ENCODE data around the gene FA2H.
A peak's percentile ranks its signal among the peaks of the same experiment; 100 is the strongest.
"Not testable (repeated sequence)": the region's sequence is repeated elsewhere in the genome, so short reads cannot be mapped to it uniquely, and the experiment has no call there.

The FA2H gene

GRCh38 chr16:74774223-74775139 lies at the start of gene FA2H:
FA2H (minus strand) TSS chr16:74774820; CDS start chr16:74774755, 65 bp downstream.
- no peak for DNase-seq

- DNase-seq: no peak
Observed at GRCh38 chr16:74817851-74818250, 43.2 kb upstream of the FA2H start.

- DNase-seq: peak; percentile 67
Observed at GRCh38 chr16:74813109-74813641, 38.6 kb upstream of the FA2H start.

GRCh38 chr16:74811911-74812310 lies 37.3 kb upstream of the FA2H start:
- DNase-seq: no peak

GRCh38 chr16:74811216-74811615 lies 36.6 kb upstream of the FA2H start:
- DNase-seq: not testable (repeated sequence)

- no peak for DNase-seq
Observed at GRCh38 chr16:74807052-74807646, 32.5 kb upstream of the FA2H start.

- DNase-seq: no peak
Observed at GRCh38 chr16:74800216-74800871, 25.7 kb upstream of the FA2H start.

- DNase-seq: no peak
Observed at GRCh38 chr16:74797414-74797813, 22.8 kb upstream of the FA2H start.

- no peak for DNase-seq
Observed at GRCh38 chr16:74795104-74795503, 20.5 kb upstream of the FA2H start.

GRCh38 chr16:74794668-74795067 lies 20.0 kb upstream of the FA2H start:
- no peak for DNase-seq

- no peak for DNase-seq
Observed at GRCh38 chr16:74793571-74793970, 19.0 kb upstream of the FA2H start.

GRCh38 chr16:74792225-74792624 lies 17.6 kb upstream of the FA2H start:
- DNase-seq: no peak

GRCh38 chr16:74791749-74792148 lies 17.1 kb upstream of the FA2H start:
- DNase-seq: not testable (repeated sequence)

GRCh38 chr16:74788108-74788507 lies 13.5 kb upstream of the FA2H start:
- DNase-seq: no peak

- DNase-seq: no peak
Observed at GRCh38 chr16:74785031-74785430, 10.4 kb upstream of the FA2H start.

- DNase-seq: no peak
Observed at GRCh38 chr16:74778646-74779045, 4.0 kb upstream of the FA2H start.

GRCh38 chr16:74776926-74777325 lies 2.3 kb upstream of the FA2H start:
- DNase-seq: no peak

GRCh38 chr16:74775255-74775654 lies 635 bp upstream of the FA2H start:
- DNase-seq: no peak

GRCh38 chr16:74773446-74774222 lies 986 bp downstream of the FA2H start:
- DNase-seq: no peak

GRCh38 chr16:74771656-74772315 lies 2.8 kb downstream of the FA2H start:
- DNase-seq: no peak

- no peak for DNase-seq
Observed at GRCh38 chr16:74770831-74771526, 3.6 kb downstream of the FA2H start.
